Measurements from ENCODE around the gene DDN.

DDN gene

DNA sequence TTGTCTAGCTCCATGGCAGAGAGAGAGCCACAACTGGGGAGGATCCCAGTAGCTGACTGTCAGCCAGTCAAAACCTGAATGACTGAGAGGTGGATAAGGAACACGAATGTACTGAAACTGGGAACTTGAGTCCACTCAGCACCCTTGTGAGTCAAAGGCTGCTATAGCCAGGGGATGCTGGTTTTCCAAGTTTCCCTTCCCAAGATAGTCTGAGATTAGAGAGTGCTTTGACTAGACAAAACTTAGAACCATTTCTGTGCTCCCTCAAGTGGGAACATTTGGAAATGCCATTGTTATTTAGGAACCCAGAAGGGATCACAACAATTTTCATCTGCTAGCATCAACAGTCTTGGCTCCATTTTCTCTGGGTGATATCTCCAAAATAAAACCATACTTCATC is 15.4 kb upstream of the DDN start:
- Histone ChIP-seq H3K4me3 (replicated peaks; ENCODE audit: insufficient read depth, low read length) (no peak overlapping the region), H3K27ac (replicated peaks) (no peak overlapping the region), H3K27me3 (ENCODE audit: insufficient read depth, poor library complexity, severe bottlenecking) (no peaks in the 10 kb centered on the region)
- no peak for DNase-seq (ENCODE audit: low read depth in 1 of 2, low spot score in 1 of 2)
- TF ChIP-seq POLR2AphosphoS5 (IDR thresholded peaks at IDR 0.05; ENCODE audit: low read depth), result no peak

DNA sequence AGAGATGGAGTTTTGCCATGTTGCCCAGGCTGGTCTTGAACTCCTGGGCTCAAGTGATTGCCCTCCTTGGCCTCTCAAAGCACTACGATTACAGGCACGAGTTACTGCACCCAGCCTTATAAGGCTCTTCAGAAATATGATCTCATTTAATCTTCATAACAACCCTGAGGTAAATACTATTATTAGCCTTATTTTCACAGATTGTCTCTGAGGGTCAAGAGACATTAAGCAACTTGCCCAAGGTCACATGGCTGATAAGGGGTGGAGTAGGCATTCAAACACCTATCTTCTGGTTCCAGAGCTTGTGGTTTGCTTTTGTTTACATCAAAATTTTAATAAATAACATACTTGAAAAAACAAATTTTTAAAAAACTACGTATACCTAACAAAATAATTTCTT is 14.3 kb upstream of the DDN start:
- Histone ChIP-seq H3K4me3 (replicated peaks; ENCODE audit: insufficient read depth, low read length) (no peak overlapping the region), H3K27me3 (ENCODE audit: insufficient read depth, poor library complexity, severe bottlenecking) (no peaks in the 10 kb centered on the region), H3K27ac (replicated peaks) (no peak overlapping the region)
- no peak for DNase-seq (ENCODE audit: low read depth in 1 of 2, low spot score in 1 of 2)
- TF ChIP-seq, protein P1, sequence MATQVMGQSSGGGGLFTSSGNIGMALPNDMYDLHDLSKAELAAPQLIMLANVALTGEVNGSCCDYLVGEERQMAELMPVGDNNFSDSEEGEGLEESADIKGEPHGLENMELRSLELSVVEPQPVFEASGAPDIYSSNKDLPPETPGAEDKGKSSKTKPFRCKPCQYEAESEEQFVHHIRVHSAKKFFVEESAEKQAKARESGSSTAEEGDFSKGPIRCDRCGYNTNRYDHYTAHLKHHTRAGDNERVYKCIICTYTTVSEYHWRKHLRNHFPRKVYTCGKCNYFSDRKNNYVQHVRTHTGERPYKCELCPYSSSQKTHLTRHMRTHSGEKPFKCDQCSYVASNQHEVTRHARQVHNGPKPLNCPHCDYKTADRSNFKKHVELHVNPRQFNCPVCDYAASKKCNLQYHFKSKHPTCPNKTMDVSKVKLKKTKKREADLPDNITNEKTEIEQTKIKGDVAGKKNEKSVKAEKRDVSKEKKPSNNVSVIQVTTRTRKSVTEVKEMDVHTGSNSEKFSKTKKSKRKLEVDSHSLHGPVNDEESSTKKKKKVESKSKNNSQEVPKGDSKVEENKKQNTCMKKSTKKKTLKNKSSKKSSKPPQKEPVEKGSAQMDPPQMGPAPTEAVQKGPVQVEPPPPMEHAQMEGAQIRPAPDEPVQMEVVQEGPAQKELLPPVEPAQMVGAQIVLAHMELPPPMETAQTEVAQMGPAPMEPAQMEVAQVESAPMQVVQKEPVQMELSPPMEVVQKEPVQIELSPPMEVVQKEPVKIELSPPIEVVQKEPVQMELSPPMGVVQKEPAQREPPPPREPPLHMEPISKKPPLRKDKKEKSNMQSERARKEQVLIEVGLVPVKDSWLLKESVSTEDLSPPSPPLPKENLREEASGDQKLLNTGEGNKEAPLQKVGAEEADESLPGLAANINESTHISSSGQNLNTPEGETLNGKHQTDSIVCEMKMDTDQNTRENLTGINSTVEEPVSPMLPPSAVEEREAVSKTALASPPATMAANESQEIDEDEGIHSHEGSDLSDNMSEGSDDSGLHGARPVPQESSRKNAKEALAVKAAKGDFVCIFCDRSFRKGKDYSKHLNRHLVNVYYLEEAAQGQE (IDR thresholded peaks at IDR 0.05; ENCODE audit: insufficient replicate concordance, low read depth), result no peak
- TF ChIP-seq GABPA (IDR thresholded peaks at IDR 0.05; ENCODE audit: low read depth), result no peak
- TF ChIP-seq POLR2AphosphoS5 (IDR thresholded peaks at IDR 0.05; ENCODE audit: low read depth), result no peak
- TF ChIP-seq, protein P2, sequence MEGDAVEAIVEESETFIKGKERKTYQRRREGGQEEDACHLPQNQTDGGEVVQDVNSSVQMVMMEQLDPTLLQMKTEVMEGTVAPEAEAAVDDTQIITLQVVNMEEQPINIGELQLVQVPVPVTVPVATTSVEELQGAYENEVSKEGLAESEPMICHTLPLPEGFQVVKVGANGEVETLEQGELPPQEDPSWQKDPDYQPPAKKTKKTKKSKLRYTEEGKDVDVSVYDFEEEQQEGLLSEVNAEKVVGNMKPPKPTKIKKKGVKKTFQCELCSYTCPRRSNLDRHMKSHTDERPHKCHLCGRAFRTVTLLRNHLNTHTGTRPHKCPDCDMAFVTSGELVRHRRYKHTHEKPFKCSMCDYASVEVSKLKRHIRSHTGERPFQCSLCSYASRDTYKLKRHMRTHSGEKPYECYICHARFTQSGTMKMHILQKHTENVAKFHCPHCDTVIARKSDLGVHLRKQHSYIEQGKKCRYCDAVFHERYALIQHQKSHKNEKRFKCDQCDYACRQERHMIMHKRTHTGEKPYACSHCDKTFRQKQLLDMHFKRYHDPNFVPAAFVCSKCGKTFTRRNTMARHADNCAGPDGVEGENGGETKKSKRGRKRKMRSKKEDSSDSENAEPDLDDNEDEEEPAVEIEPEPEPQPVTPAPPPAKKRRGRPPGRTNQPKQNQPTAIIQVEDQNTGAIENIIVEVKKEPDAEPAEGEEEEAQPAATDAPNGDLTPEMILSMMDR (IDR thresholded peaks at IDR 0.05; ENCODE audit: insufficient read depth, low read length), result no peak
- TF ChIP-seq SPI1 (IDR thresholded peaks at IDR 0.05; ENCODE audit: borderline replicate concordance, low read depth), result no peak

DNA sequence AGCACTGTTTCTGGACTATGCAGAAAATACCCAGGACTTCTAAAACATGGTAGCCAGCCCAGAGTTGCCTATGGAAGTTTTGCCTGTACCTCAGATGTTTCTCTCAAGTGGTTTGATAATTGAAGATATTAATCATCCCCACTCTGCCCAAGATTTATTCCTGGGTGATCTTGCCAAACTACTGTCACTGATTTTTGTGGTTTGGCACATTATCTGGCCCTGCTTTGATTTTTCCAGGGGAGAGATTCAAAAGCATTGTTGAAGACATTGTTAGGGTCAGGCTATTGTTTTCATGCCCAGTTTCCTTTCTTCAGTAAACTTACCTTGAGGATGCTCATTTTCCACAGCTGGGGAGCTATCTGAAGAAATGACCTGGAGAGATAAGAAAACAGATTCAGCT is 13.6 kb upstream of the DDN start:
- no peak for DNase-seq (ENCODE audit: low read depth in 1 of 2, low spot score in 1 of 2)
- Histone ChIP-seq H3K4me3 (replicated peaks; ENCODE audit: insufficient read depth, low read length) (no peak overlapping the region), H3K27me3 (ENCODE audit: insufficient read depth, poor library complexity, severe bottlenecking) (no peaks in the 10 kb centered on the region), H3K27ac (replicated peaks) (no peak overlapping the region)
- TF ChIP-seq, protein P2 (IDR thresholded peaks at IDR 0.05; ENCODE audit: insufficient read depth, low read length), result no peak
- TF ChIP-seq SPI1 (IDR thresholded peaks at IDR 0.05; ENCODE audit: borderline replicate concordance, low read depth) (no peak), POLR2AphosphoS5 (IDR thresholded peaks at IDR 0.05; ENCODE audit: low read depth) (no peak), GABPA (IDR thresholded peaks at IDR 0.05; ENCODE audit: low read depth) (no peak)
- TF ChIP-seq, protein P1 (IDR thresholded peaks at IDR 0.05; ENCODE audit: insufficient replicate concordance, low read depth), result no peak

DNA sequence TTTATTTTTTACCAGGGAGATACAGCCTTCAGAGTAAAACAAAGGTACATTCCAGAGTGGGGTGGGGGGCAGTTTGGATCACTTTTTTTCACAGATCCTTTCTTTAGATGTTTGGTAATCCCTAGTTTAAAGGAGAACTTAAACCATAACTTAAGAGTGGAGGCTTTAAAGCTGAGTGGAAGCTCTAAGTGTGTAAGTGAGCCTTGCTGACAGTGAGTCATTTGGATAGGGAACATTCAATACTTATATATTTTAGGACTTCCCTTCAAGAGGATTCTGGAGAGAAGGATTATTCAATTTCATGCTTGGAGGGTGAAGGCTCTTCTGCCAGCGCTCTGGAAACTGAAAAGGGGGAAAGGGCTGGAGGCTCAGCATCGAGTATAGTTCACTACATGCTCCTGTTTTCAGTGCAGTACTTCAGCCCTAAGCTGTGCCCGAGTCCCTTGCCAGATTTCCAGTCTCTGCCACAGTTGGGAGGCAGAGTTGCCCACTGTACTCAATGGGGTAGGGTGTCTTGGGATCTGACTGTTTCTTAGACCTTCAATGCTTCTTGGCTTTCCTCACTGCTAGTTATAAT is 11.0 kb upstream of the DDN start:
- TF ChIP-seq POLR2AphosphoS5 (IDR thresholded peaks at IDR 0.05; ENCODE audit: low read depth) (no peak), GABPA (IDR thresholded peaks at IDR 0.05; ENCODE audit: low read depth) (no peak), SPI1 (IDR thresholded peaks at IDR 0.05; ENCODE audit: borderline replicate concordance, low read depth) (no peak)
- TF ChIP-seq, protein P1 (IDR thresholded peaks at IDR 0.05; ENCODE audit: insufficient replicate concordance, low read depth), result no peak
- TF ChIP-seq, protein P2 (IDR thresholded peaks at IDR 0.05; ENCODE audit: insufficient read depth, low read length), result no peak
- Histone ChIP-seq H3K27ac (replicated peaks) (no peak overlapping the region), H3K4me3 (replicated peaks; ENCODE audit: insufficient read depth, low read length) (no peak overlapping the region), H3K27me3 (ENCODE audit: insufficient read depth, poor library complexity, severe bottlenecking) (no peaks in the 10 kb centered on the region)
- DNase-seq (ENCODE audit: low read depth in 1 of 2, low spot score in 1 of 2), result no peak
